KMS-11 (cell line): Measurements from ENCODE around the gene FIZ1.

Experiments used
- H2AFZ ChIP-seq: fragments of 200-600 bp; sonication (generic); 2 replicates; pipeline ENCODE4 v1.6.1; 2016; ENCODE audit warnings: antibody characterized with exemption, mixed run types, low read depth
- H3K27ac ChIP-seq: fragments of 200-600 bp; sonication (generic); 2 replicates; pipeline ENCODE4 v1.6.1; 2016; ENCODE audit warnings: mild to moderate bottlenecking, mixed run types
- H3K27me3 ChIP-seq: fragments of 200-600 bp; sonication (generic); 2 replicates; pipeline ENCODE4 v1.6.1; 2017; ENCODE audit warnings: mild to moderate bottlenecking, low read depth, mixed run types, moderate library complexity; ENCODE audit not compliant: insufficient read depth
- H3K36me3 ChIP-seq: fragments of 200-600 bp; sonication (generic); 2 replicates; pipeline ENCODE4 v1.6.1; 2017; ENCODE audit warnings: mild to moderate bottlenecking, mixed run types; ENCODE audit not compliant: insufficient read depth
- H3K4me1 ChIP-seq: fragments of 200-600 bp; sonication (generic); 2 replicates; pipeline ENCODE4 v1.6.1; 2016; ENCODE audit warnings: mild to moderate bottlenecking, low read depth, mixed run types; ENCODE audit not compliant: poor library complexity, severe bottlenecking
- H3K4me2 ChIP-seq: fragments of 200-600 bp; sonication (generic); 2 replicates; pipeline ENCODE4 v1.7.0; 2016; ENCODE audit warnings: mild to moderate bottlenecking, mixed run types
- H3K4me3 ChIP-seq: fragments of 200-600 bp; sonication (generic); IDR thresholded peaks from 2 replicates; pipeline ENCODE4 v1.6.1; 2017; ENCODE audit warnings: low read depth, low read length, mixed read lengths; ENCODE audit not compliant: insufficient read depth
- H3K79me2 ChIP-seq: fragments of 200-600 bp; sonication (generic); 2 replicates; pipeline ENCODE4 v1.6.1; 2016; ENCODE audit warnings: low read depth, mixed run types; ENCODE audit not compliant: insufficient read depth
- H3K9ac ChIP-seq: fragments of 200-600 bp; sonication (generic); 2 replicates; pipeline ENCODE4 v1.6.1; 2016; ENCODE audit warnings: mild to moderate bottlenecking, mixed run types
- H4K20me1 ChIP-seq: fragments of 200-600 bp; sonication (generic); 2 replicates; pipeline ENCODE4 v1.6.1; 2016; ENCODE audit warnings: mild to moderate bottlenecking, mixed run types; ENCODE audit not compliant: insufficient read depth
- TF ChIP-seq, protein P1 (sequence below): fragments of 200-600 bp; sonication (generic); conservative IDR thresholded peaks from 2 replicates; pipeline ENCODE4 v1.6.1; 2017; ENCODE audit warnings: low read depth, mild to moderate bottlenecking, antibody characterized with exemption, low read length, moderate library complexity, mixed read lengths

FIZ1 gene

DNA sequence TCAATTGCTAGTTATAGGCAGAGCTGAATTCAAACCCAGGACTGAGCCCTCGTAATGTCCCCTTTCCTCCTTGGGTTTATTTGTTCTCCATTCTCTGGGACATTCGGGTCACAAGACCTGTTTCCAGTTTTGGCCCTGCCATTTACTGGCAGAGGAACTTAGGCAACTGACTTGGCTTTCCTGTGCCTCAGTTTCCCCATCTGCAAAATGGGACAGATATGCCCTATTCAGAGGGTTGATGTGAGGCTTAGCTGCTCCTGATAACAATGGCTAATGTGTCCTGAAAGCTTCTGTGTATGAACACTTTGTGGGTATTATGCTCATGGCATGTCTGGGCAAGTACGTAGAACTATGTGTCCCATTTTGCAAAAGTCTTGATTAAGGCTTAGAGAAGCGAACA is 1.8 kb upstream of the FIZ1 start:
- Histone ChIP-seq H3K4me2 (peak overlapping the region; percentile 95), H2AFZ (no peak overlapping the region), H3K36me3 (no peaks in the 10 kb centered on the region), H3K27me3 (no peaks in the 10 kb centered on the region), H3K9ac (no peak overlapping the region), H4K20me1 (no peaks in the 10 kb centered on the region), H3K79me2 (no peaks in the 10 kb centered on the region), H3K4me3 (no peak overlapping the region), H3K4me1 (peaks cover 6% of the 10 kb centered on the region), H3K27ac (no peak overlapping the region)
- TF ChIP-seq, protein P1, sequence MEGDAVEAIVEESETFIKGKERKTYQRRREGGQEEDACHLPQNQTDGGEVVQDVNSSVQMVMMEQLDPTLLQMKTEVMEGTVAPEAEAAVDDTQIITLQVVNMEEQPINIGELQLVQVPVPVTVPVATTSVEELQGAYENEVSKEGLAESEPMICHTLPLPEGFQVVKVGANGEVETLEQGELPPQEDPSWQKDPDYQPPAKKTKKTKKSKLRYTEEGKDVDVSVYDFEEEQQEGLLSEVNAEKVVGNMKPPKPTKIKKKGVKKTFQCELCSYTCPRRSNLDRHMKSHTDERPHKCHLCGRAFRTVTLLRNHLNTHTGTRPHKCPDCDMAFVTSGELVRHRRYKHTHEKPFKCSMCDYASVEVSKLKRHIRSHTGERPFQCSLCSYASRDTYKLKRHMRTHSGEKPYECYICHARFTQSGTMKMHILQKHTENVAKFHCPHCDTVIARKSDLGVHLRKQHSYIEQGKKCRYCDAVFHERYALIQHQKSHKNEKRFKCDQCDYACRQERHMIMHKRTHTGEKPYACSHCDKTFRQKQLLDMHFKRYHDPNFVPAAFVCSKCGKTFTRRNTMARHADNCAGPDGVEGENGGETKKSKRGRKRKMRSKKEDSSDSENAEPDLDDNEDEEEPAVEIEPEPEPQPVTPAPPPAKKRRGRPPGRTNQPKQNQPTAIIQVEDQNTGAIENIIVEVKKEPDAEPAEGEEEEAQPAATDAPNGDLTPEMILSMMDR, result no peak

- TF ChIP-seq, protein P1, result no peak
- Histone ChIP-seq H3K36me3 (no peaks in the 10 kb centered on the region), H2AFZ (peak overlapping the region; percentile 40), H3K4me1 (peaks cover 6% of the 10 kb centered on the region), H3K4me3 (no peak overlapping the region), H3K27me3 (no peaks in the 10 kb centered on the region), H4K20me1 (no peaks in the 10 kb centered on the region), H3K79me2 (no peaks in the 10 kb centered on the region), H3K9ac (peak overlapping the region; percentile 53), H3K27ac (no peak overlapping the region), H3K4me2 (peak overlapping the region; percentile 95)
Observed at GRCh38 chr19:55600662-55601028, 1.3 kb upstream of the FIZ1 start.

GRCh38 chr19:55599842-55600661 is 735 bp upstream of the FIZ1 start, which contains the start of gene ZNF524:
Gene ZNF524 (plus strand): TSS chr19:55600288. CDS start chr19:55602113, 1,825 bp downstream.
- Histone ChIP-seq H3K4me3 (no peak within 1 kb of the TSS), H4K20me1 (no peaks in the 10 kb centered on the region), H3K4me1 (peaks cover 6% of the 10 kb centered on the region), H3K27me3 (no peaks in the 10 kb centered on the region), H2AFZ (peak within 1 kb of the TSS; percentile 97), H3K36me3 (no peaks in the 10 kb centered on the region), H3K9ac (peak within 1 kb of the TSS; percentile 92), H3K27ac (peak within 1 kb of the TSS; percentile 84), H3K4me2 (peak within 1 kb of the TSS; percentile 95), H3K79me2 (no peaks in the 10 kb centered on the region)
- TF ChIP-seq, protein P1, result no peak

- Histone ChIP-seq H4K20me1 (no peaks in the 10 kb centered on the region), H3K4me3 (no peak overlapping the region), H3K79me2 (no peaks in the 10 kb centered on the region), H3K4me1 (peaks cover 1% of the 10 kb centered on the region), H3K36me3 (no peaks in the 10 kb centered on the region), H3K27ac (peak overlapping the region; percentile 84), H3K4me2 (peak overlapping the region; percentile 27; the same call in 1 of the 2 replicates), H3K9ac (peak overlapping the region; percentile 92), H2AFZ (peak overlapping the region; percentile 97; the same call in 1 of the 2 replicates), H3K27me3 (no peaks in the 10 kb centered on the region)
- TF ChIP-seq, protein P1, result no peak
Observed at GRCh38 chr19:55598719-55599467, 424 bp downstream of the FIZ1 start.
